IMR-90 (cell line): Measurements from ENCODE around the gene SMIM33. TPM values are rescaled to one million over a fixed set of nuclear protein-coding genes. Genes with fewer than 3 reads are reported as not detected.

Experiments used
- ATAC-seq: fragments of 200-7000 bp; cut with Tn5 transposase; 2 replicates; pipeline ENCODE4 v1.9.1; 2020; ENCODE audit warnings: low read depth, mild to moderate bottlenecking, moderate library complexity
- BruUV-seq: library from RNA; stranded (reverse); fragments of 400-500 nt; replicated peaks from 2 replicates; lab custom pipeline; 2021; lab: Mats Ljungman, UMichigan
- CTCF ChIA-PET: fragments of 300-600 bp; formaldehyde crosslinking; extraction: SDS; loops from one replicate; lab custom pipeline; 2021; ENCODE audit warnings: antibody characterized with exemption; lab: Yijun Ruan, JAX
- POLR2A ChIA-PET: fragments of 300-600 bp; sonication (Branson Sonifier 250); formaldehyde crosslinking; loops from one replicate; lab custom pipeline; 2022; ENCODE audit warnings: antibody characterized with exemption; ENCODE audit not compliant: unreplicated experiment; lab: Charles Lee
- DNase-seq: peaks from one replicate; pipeline ENCODE4 v3.0.0; 2013
- H2AFZ ChIP-seq: replicated peaks from 2 replicates; pipeline ENCODE3; 2013; ENCODE audit warnings: low read length, mild to moderate bottlenecking; ENCODE audit not compliant: poor library complexity
- H2AK5ac ChIP-seq: 2 replicates; pipeline ENCODE4 v1.6.1; 2013; ENCODE audit warnings: low read depth, low read length, inconsistent platforms
- H2AK9ac ChIP-seq: replicated peaks from 2 replicates; pipeline ENCODE3; 2013; ENCODE audit warnings: mild to moderate bottlenecking, low read depth, low read length, moderate library complexity; ENCODE audit not compliant: poor library complexity
- H2BK120ac ChIP-seq: 2 replicates; pipeline ENCODE4 v1.6.1; 2013; ENCODE audit warnings: low read depth, low read length, inconsistent platforms
- H2BK15ac ChIP-seq: 3 replicates; pipeline ENCODE4 v1.6.1; 2013; ENCODE audit warnings: low read depth, low read length, inconsistent platforms
- H2BK20ac ChIP-seq: 2 replicates; pipeline ENCODE4 v1.6.1; 2013; ENCODE audit warnings: low read depth, mild to moderate bottlenecking, inconsistent platforms, low read length, moderate library complexity
- H2BK5ac ChIP-seq: 2 replicates; pipeline ENCODE4 v1.6.1; 2013; ENCODE audit warnings: mild to moderate bottlenecking, low read depth, low read length, inconsistent platforms; ENCODE audit not compliant: poor library complexity, severe bottlenecking
- H3K14ac ChIP-seq: replicated peaks from 2 replicates; pipeline ENCODE4 v1.6.1; 2013; ENCODE audit warnings: low read depth, low read length, inconsistent platforms
- H3K18ac ChIP-seq: 2 replicates; pipeline ENCODE4 v1.6.1; 2013; ENCODE audit warnings: low read depth, low read length, control low read depth
- H3K23ac ChIP-seq: 2 replicates; pipeline ENCODE4 v1.6.1; 2013; ENCODE audit warnings: low read depth, low read length, inconsistent platforms
- H3K27ac ChIP-seq: 2 replicates; pipeline ENCODE4 v1.5.1; 2013; ENCODE audit warnings: mild to moderate bottlenecking, control low read depth, low read length; ENCODE audit not compliant: insufficient read depth
- H3K27me3 ChIP-seq: 2 replicates; pipeline ENCODE4 v1.6.1; 2013; ENCODE audit warnings: low read length; ENCODE audit not compliant: control insufficient read depth, insufficient read depth
- H3K36me3 ChIP-seq: 2 replicates; pipeline ENCODE4 v1.6.1; 2013; ENCODE audit warnings: low read length, mixed read lengths; ENCODE audit not compliant: control insufficient read depth, insufficient read depth
- H3K4ac ChIP-seq: 2 replicates; pipeline ENCODE4 v1.6.1; 2013; ENCODE audit warnings: low read depth, low read length, inconsistent platforms
- H3K4me1 ChIP-seq: 2 replicates; pipeline ENCODE4 v1.6.1; 2013; ENCODE audit warnings: low read length, mixed read lengths; ENCODE audit not compliant: control insufficient read depth, insufficient read depth
- H3K4me2 ChIP-seq: 2 replicates; pipeline ENCODE4 v1.6.1; 2013; ENCODE audit warnings: low read depth, mild to moderate bottlenecking, control low read depth, low read length, moderate library complexity
- H3K4me3 ChIP-seq: 2 replicates; pipeline ENCODE4 v1.5.1; 2013; ENCODE audit warnings: low read depth, mild to moderate bottlenecking, control low read depth, low read length, moderate library complexity; ENCODE audit not compliant: insufficient read depth
- H3K56ac ChIP-seq: 2 replicates; pipeline ENCODE4 v1.6.1; 2013; ENCODE audit warnings: low read length, inconsistent platforms; ENCODE audit not compliant: insufficient read depth; ENCODE audit errors: extremely low read depth
- H3K79me1 ChIP-seq, 2 experiments: 2 replicates each; pipeline ENCODE4 v1.6.1; 2013; ENCODE audit warnings: low read length in 2 of 2, inconsistent platforms in 1 of 2, low read depth in 1 of 2
- H3K9ac ChIP-seq: 2 replicates; pipeline ENCODE4 v1.6.1; 2013; ENCODE audit warnings: low read depth, low read length, control low read depth
- H3K9me1 ChIP-seq: 2 replicates; pipeline ENCODE4 v1.6.1; 2013; ENCODE audit warnings: low read length, inconsistent platforms; ENCODE audit not compliant: insufficient read depth
- H3K9me3 ChIP-seq: 2 replicates; pipeline ENCODE4 v1.6.1; 2013; ENCODE audit warnings: low read length; ENCODE audit not compliant: control insufficient read depth, insufficient read depth
- H4K20me1 ChIP-seq: 2 replicates; pipeline ENCODE4 v1.6.1; 2013; ENCODE audit warnings: low read length, inconsistent platforms; ENCODE audit not compliant: insufficient read depth
- H4K5ac ChIP-seq: 2 replicates; pipeline ENCODE4 v1.6.1; 2013; ENCODE audit warnings: mild to moderate bottlenecking, low read depth, low read length, control low read depth
- H4K8ac ChIP-seq, 2 experiments: 2 replicates each; pipeline ENCODE4 v1.6.1; 2013; ENCODE audit warnings: low read depth in 2 of 2, low read length in 2 of 2, control low read depth in 1 of 2, inconsistent platforms in 1 of 2
- H4K91ac ChIP-seq: 2 replicates; pipeline ENCODE4 v1.6.1; 2013; ENCODE audit warnings: low read depth, low read length, inconsistent platforms; ENCODE audit not compliant: insufficient read depth
- CEBPB ChIP-seq: IDR thresholded peaks from 2 replicates; pipeline ENCODE4 v1.6.1; 2012; ENCODE audit warnings: low read depth, low read length, improper control_type of control experiment
- RAD21 ChIP-seq: IDR thresholded peaks from 2 replicates; pipeline ENCODE4 v1.6.1; 2012; ENCODE audit warnings: low read length, improper control_type of control experiment
- WGBS, 2 experiments: methylation state at CpG; one replicate each; pipeline versions ENCODE4 v1.1.5 to v1.1.7; 2013; ENCODE audit warnings: missing lambda C conversion rate in 2 of 2; ENCODE audit not compliant: insufficient read length in 1 of 2; ENCODE audit errors: extremely low coverage in 2 of 2; 5-methylcytosine and 5-hydroxymethylcytosine counted together
- dilution Hi-C: fragments of 300-500 bp; cut with HindIII; formaldehyde crosslinking; loops from one replicate; pipeline ENCODE4 v1.14.3; 2018; ENCODE audit warnings: low sequenced_read_pairs; ENCODE audit not compliant: unreplicated experiment
- in situ Hi-C: fragments of 300-500 bp; cut with MboI; formaldehyde crosslinking; loops from 3 replicates; pipeline ENCODE4 v1.14.3; 2019; ENCODE audit warnings: low sequenced_read_pairs, inconsistent platforms, mixed read lengths
- intact Hi-C: fragments of 100-400 bp; cut with micrococcal nuclease; formaldehyde crosslinking; loops from 2 replicates; pipeline ENCODE4 v1.10.0; 2022
- polyA plus RNA-seq, 3 experiments: library from polyadenylated mRNA; depleted of rRNA; stranded (reverse); fragments of >200 nt; gene quantifications; 2 replicates each; pipeline ENCODE4 v1.2.3, GENCODE V29; 2012; ENCODE audit warnings: low replicate concordance in 1 of 3
- total RNA-seq: library from RNA; depleted of rRNA; stranded (reverse); fragments of >200 nt; gene quantifications from 2 replicates; pipeline ENCODE4 v1.2.3, GENCODE V29; 2012

SMIM33 gene
- total and polyA plus RNA-seq, 2 of the 4 experiments (the other 2 are of a cell fraction): not detected

GRCh38 chr5:139458580-139459407 lies 12.0 kb upstream of the SMIM33 start:
- DNase-seq (peak; percentile 88), ATAC-seq (peak; percentile 61)
- H3K9me1 ChIP-seq: peaks cover 29% of the 10 kb centered on the region
- H2AFZ ChIP-seq: peak overlapping the region; percentile 89
- H2BK120ac ChIP-seq: peak overlapping the region; percentile 82
- no peak overlapping the region for H3K56ac ChIP-seq
- no peaks in the 10 kb centered on the region for H3K27me3 ChIP-seq
- TF ChIP-seq RAD21 (no peak), CEBPB (peak; percentile 45; the same call in 1 of the 2 replicates)
- no peaks in the 10 kb centered on the region for H3K36me3 ChIP-seq
- in situ Hi-C loops: no loop called here
- H2AK9ac ChIP-seq: peak overlapping the region; percentile 83
- peaks cover 23% of the 10 kb centered on the region for H3K4me1 ChIP-seq
- POLR2A ChIA-PET: no interaction called here
- H3K9ac ChIP-seq: no peak overlapping the region
- peak overlapping the region; percentile 90 for H3K4ac ChIP-seq
- no peak overlapping the region for H3K27ac ChIP-seq
- peak overlapping the region; percentile 91 for H3K14ac ChIP-seq
- H4K5ac ChIP-seq: peak overlapping the region; percentile 75; the same call in 1 of the 2 replicates
- no peak overlapping the region for H3K4me3 ChIP-seq
- intact Hi-C loops: no loop called here
- H3K9me3 ChIP-seq: no peaks in the 10 kb centered on the region
- H2BK5ac ChIP-seq: peak overlapping the region; percentile 78
- peak overlapping the region in 1 of 2 experiments; percentile 89; a peak in 3 of 4 replicates for H4K8ac ChIP-seq
- H4K91ac ChIP-seq: peak overlapping the region; percentile 68; the same call in 1 of the 2 replicates
- H3K4me2 ChIP-seq: no peak overlapping the region
- dilution Hi-C loops: no loop called here
- CTCF ChIA-PET: interaction anchor here (0.6 kb wide), 1 partner anchor 88 kb away, joined by 4 read pairs; no protein-coding TSS in a partner anchor
- H3K79me1 ChIP-seq: no peaks in the 10 kb centered on the region; a peak in 1 of 4 replicates
- no TSS peak for BruUV-seq
- peak overlapping the region; percentile 29; the same call in 1 of the 2 replicates for H3K23ac ChIP-seq
- H2AK5ac ChIP-seq: peak overlapping the region; percentile 83
- peak overlapping the region; percentile 61; the same call in 1 of the 2 replicates for H3K18ac ChIP-seq
- peak overlapping the region; percentile 84 for H2BK20ac ChIP-seq
- H2BK15ac ChIP-seq: peak overlapping the region; percentile 50; the same call in 1 of the 3 replicates
- no peaks in the 10 kb centered on the region for H4K20me1 ChIP-seq
- no CpG with 5 or more reads among the region's 8 CpGs for WGBS, 2 experiments
